Stomach (tissue), 4 donors: ENCODE measurements around the gene YPEL3.

Experiments used
- CTCF ChIP-seq, 7 experiments: fragments of 450-650 bp in 4 of 7; fragments of 200-600 bp in 3 of 7; sonication (generic) in 3 of 7; IDR thresholded peaks; one replicate each; pipeline ENCODE4 v1.5.1; 2016 to 2019; ENCODE audit warnings: antibody characterized with exemption in 7 of 7, control low read depth in 2 of 7, mild to moderate bottlenecking in 1 of 7
- POLR2A ChIP-seq, 4 donors: fragments of 450-650 bp; IDR thresholded peaks; one replicate each; pipeline ENCODE4 v1.6.1; 2016; ENCODE audit warnings: antibody characterized with exemption in 4 of 4, control low read depth in 2 of 4, mild to moderate bottlenecking in 1 of 4, moderate library complexity in 1 of 4
- POLR2AphosphoS5 ChIP-seq, 3 donors: sonication (generic); formaldehyde crosslinking; IDR thresholded peaks; one replicate each; pipeline ENCODE4 v1.6.1; 2016; ENCODE audit warnings: antibody characterized with exemption in 3 of 3

GRCh38 chr16:30075503-30076275 lies 20.3 kb downstream of the YPEL3 start, which contains the start of gene PPP4C:
- TF ChIP-seq CTCF (IDR thresholded peaks at IDR 0.05) (no peak), POLR2A (IDR thresholded peaks at IDR 0.05) (peak in 2 of 4 donors; percentile 72 to 82), POLR2AphosphoS5 (IDR thresholded peaks at IDR 0.05) (peak; percentile 72 to 98 (median 96))
